Measurements from ENCODE around the gene ATP8A1. TPM values are rescaled to one million over a fixed set of nuclear protein-coding genes. Genes with fewer than 3 reads are reported as not detected.

The ATP8A1 gene
- total RNA-seq, 2 donors from 2014 or later: 17.9 to 18.7 TPM

GRCh38 chr4:42566835-42567234 lies 90.1 kb downstream of the ATP8A1 start:
- H3K27ac ChIP-seq (ENCODE audit: low read depth, low read length): no peak overlapping the region
- no peaks in the 10 kb centered on the region for H3K9me3 Mint-ChIP-seq
- no peak for DNase-seq
- no peaks in the 10 kb centered on the region for H3K27me3 Mint-ChIP-seq (ENCODE audit: insufficient read depth)
- H3K27ac Mint-ChIP-seq: no peak overlapping the region
- H3K36me3 Mint-ChIP-seq (ENCODE audit: low read depth): peaks cover 18% of the 10 kb centered on the region
- no peak overlapping the region for H3K4me3 Mint-ChIP-seq
- no peaks in the 10 kb centered on the region for H3K36me3 ChIP-seq (ENCODE audit: control insufficient read depth, insufficient read depth, low read length)
- H3K4me1 ChIP-seq (ENCODE audit: control insufficient read depth, insufficient read depth, low read length): peaks cover 9% of the 10 kb centered on the region
- H3K4me3 ChIP-seq (ENCODE audit: low read length): no peak overlapping the region
- H3K9ac ChIP-seq (ENCODE audit: extremely low read depth, low read length, poor library complexity, severe bottlenecking): no peak overlapping the region
- no peaks in the 10 kb centered on the region for H3K27me3 ChIP-seq (ENCODE audit: control insufficient read depth, insufficient read depth, low read length, poor library complexity, severe bottlenecking)
- no peaks in the 10 kb centered on the region for H3K9me3 ChIP-seq (ENCODE audit: control insufficient read depth, low read length)
- TF ChIP-seq CTCF (conservative IDR thresholded peaks at IDR 0.05): no peak
- H3K4me1 Mint-ChIP-seq: peaks cover 11% of the 10 kb centered on the region
- 100% methylated on average over 1 of the region's 1 CpG; no CpG with 5 or more reads in 1 of the 2 experiments for WGBS, 2 experiments (ENCODE audit: insufficient coverage in 1 of 2, insufficient read length in 1 of 2)

GRCh38 chr4:42562016-42562415 lies 94.9 kb downstream of the ATP8A1 start:
- Mint-ChIP-seq H3K9me3 (no peaks in the 10 kb centered on the region), H3K36me3 (ENCODE audit: low read depth) (peaks cover 21% of the 10 kb centered on the region), H3K4me1 (no peaks in the 10 kb centered on the region), H3K27me3 (ENCODE audit: insufficient read depth) (no peaks in the 10 kb centered on the region), H3K4me3 (no peak overlapping the region), H3K27ac (no peak overlapping the region)
- no peaks in the 10 kb centered on the region for H3K27me3 ChIP-seq (ENCODE audit: control insufficient read depth, insufficient read depth, low read length, poor library complexity, severe bottlenecking)
- DNase-seq: no peak
- 93 to 97% methylated on average over 5 of the region's 5 CpGs for WGBS, 2 experiments (ENCODE audit: insufficient coverage in 1 of 2, insufficient read length in 1 of 2)
- no peak overlapping the region for H3K9ac ChIP-seq (ENCODE audit: extremely low read depth, low read length, poor library complexity, severe bottlenecking)
- H3K4me1 ChIP-seq (ENCODE audit: control insufficient read depth, insufficient read depth, low read length): no peaks in the 10 kb centered on the region
- TF ChIP-seq CTCF (conservative IDR thresholded peaks at IDR 0.05): no peak
- H3K36me3 ChIP-seq (ENCODE audit: control insufficient read depth, insufficient read depth, low read length): peaks cover 4% of the 10 kb centered on the region
- no peak overlapping the region for H3K4me3 ChIP-seq (ENCODE audit: low read length)
- no peak overlapping the region for H3K27ac ChIP-seq (ENCODE audit: low read depth, low read length)
- no peaks in the 10 kb centered on the region for H3K9me3 ChIP-seq (ENCODE audit: control insufficient read depth, low read length)

DNA sequence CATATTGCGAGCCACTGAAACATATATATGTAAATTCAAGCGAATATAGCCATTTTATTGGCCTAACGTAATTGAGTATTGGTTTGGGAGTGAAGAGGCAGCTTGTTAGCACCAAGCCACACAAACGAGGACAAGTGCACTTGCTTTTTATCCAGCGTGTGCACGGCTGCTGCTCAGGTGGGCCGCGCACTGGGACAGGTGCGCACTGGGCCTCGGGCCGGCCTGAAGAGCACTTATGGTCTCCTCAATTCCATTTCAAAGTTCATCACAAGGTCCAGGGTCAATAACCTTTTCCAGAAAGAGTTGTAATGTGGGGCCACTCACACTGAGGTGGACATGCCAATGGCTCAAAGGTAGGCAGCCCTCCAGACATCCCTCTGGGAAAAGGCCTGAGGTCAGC lies 95.9 kb downstream of the ATP8A1 start:
- H3K4me3 Mint-ChIP-seq: no peak overlapping the region
- no peaks in the 10 kb centered on the region for H3K27me3 Mint-ChIP-seq (ENCODE audit: insufficient read depth)
- no peaks in the 10 kb centered on the region for H3K9me3 Mint-ChIP-seq
- Histone ChIP-seq H3K27ac (ENCODE audit: low read depth, low read length) (no peak overlapping the region), H3K4me1 (ENCODE audit: control insufficient read depth, insufficient read depth, low read length) (no peaks in the 10 kb centered on the region), H3K36me3 (ENCODE audit: control insufficient read depth, insufficient read depth, low read length) (peaks cover 4% of the 10 kb centered on the region), H3K9me3 (ENCODE audit: control insufficient read depth, low read length) (no peaks in the 10 kb centered on the region), H3K4me3 (ENCODE audit: low read length) (no peak overlapping the region), H3K9ac (ENCODE audit: extremely low read depth, low read length, poor library complexity, severe bottlenecking) (no peak overlapping the region), H3K27me3 (ENCODE audit: control insufficient read depth, insufficient read depth, low read length, poor library complexity, severe bottlenecking) (no peaks in the 10 kb centered on the region)
- 93% methylated on average over 11 of the region's 11 CpGs; no CpG with 5 or more reads in 1 of the 2 experiments for WGBS, 2 experiments (ENCODE audit: insufficient coverage in 1 of 2, insufficient read length in 1 of 2)
- no peaks in the 10 kb centered on the region for H3K4me1 Mint-ChIP-seq
- no peak for DNase-seq
- no peak for TF ChIP-seq CTCF (conservative IDR thresholded peaks at IDR 0.05)
- H3K36me3 Mint-ChIP-seq (ENCODE audit: low read depth): peaks cover 21% of the 10 kb centered on the region
- no peak overlapping the region for H3K27ac Mint-ChIP-seq

Data from endodermal cell (in vitro differentiated cells).